Suppressor macrophage treated with lipopolysaccharide for 1 hour (primary cell): Measurements from ENCODE around the gene DHCR24.

ENCODE experiments used
- DNase-seq, 3 donors: peaks; one replicate each; pipeline ENCODE4 v3.0.0-alpha.2; 2020 to 2022

The DHCR24 gene

DNA sequence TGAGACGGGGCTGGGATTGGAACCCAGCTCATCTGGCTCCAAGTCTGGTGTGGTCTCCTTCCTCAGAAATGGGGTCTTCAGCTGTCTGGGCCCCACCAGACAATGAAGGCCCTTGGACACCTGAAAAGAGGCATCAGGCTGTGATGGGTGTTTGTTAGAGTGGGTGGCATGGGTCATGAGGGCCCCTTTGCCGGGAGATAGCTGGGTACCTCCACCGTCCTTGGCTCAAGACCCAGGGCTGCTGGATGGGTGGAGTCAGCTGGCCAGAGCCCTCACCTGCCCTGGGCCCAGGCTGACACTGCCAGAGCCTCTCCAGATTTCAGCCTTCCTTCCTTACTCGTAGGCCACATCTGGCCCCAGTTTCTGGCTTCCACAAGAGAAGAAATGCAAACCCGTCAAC is 72.4 kb downstream of the DHCR24 start:
- DNase-seq, result no peak

DNA sequence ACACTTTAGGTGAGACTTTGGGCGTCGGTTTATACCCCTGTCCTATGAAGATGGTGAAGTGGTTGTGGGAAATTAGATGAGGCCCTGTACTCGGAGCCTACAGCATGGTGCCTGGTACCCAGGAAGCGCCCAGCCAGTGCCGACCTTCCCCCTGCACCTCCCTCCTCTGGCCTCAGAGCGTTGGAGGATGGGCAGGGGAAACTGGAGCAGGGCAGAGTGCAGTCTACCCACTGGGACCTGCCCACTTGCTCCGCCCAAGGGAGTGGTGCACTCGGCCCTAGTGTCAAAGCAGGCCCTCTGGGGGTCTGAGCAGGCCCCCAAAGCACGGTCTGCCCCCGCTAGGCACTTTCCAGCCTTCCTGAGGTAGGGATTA is 72.9 kb downstream of the DHCR24 start:
- DNase-seq, result no peak

- DNase-seq, result peak; percentile 70 to 80 (median 73)
Observed at GRCh38 chr1:54813485-54814125, 73.4 kb downstream of the DHCR24 start.

GRCh38 chr1:54812801-54813484 is 74.1 kb downstream of the DHCR24 start:
- DNase-seq, result peak in 1 of 3 donors; percentile 25

DNA sequence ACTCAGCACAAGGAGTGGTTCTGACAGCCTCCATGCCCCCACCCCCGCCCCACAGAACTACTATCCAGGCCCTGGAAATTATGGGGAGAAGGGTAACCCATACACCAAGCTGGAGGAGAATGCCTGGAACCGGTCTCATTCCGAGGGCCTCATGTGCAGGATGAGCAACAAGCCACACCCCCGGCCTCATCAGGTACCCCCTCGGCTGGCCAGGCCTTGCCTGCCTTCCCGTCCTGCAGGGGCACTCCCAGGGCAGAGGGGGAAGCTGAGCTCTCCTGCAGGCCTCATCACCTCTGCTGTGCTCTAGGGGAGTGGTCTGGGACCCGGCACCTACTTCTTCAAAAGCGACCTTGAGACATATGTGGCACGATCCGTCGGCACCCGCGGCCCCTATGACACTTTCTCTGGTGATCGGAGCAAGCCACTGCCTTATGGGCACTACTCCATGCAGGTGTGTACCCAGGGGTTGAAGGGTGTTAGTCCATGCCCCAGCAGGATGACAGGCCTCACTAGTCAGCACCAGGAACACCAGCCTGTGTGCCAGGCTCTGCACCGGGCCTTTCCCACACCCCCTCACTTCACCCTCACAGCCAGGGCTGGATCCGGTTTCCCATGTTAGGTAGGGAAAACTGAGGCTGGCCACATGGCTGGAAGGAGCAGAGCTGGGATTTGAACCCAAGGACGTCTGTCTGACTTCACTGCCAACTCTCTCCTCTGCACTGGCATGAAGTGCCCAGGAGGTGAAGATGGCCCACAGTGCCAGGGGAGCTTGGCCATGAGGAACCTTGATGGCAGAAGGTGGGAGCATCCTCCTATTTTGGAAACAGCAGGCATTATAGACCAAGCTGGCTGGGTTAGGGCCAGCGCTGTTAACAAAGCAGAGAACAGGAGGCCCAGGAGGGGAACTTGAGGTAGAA is 75.0 kb downstream of the DHCR24 start:
- no peak for DNase-seq

- no peak for DNase-seq
Observed at GRCh38 chr1:54811066-54811465, 75.9 kb downstream of the DHCR24 start.

DNA sequence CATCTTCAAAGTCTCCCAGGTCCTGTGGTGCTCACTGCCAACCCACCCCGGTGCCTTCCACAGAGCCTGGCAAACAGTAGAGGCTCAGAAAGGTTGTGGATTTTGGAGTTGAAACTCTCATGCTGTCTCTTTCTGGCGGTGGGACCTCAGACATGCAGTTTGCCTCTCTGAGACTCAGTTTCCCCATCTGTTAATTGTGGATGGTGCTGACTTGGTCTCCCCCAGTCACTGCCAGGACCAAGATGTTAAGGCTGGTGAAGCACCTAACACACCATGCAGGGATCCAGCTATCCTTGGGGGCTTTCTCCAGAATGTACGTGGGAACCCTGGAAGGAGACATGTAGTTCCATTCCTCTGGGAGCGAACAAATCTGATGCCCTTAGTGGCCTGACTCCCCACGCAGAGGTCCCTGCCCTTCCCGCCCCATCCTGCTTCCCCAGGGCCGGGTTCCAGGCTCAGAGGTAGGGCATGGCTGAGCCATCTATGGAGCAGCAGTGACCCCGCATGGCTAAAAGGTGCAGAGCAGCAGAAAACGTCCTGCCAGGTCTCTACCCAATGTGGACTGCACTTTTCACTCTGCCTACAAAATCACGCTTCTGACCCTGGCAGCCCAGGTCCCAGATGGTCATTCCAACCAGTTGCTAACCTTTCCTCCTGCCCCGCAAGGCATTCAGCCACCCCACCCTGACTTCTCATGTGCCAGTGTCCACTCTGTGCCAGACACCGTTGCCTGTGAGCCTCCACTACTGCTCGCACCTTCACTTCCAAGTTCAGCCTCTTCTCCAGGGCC is 76.6 kb downstream of the DHCR24 start:
- peak; percentile 66 to 80 (median 76) for DNase-seq

- DNase-seq, result no peak
Observed at GRCh38 chr1:54809496-54810074, 77.4 kb downstream of the DHCR24 start.

DNA sequence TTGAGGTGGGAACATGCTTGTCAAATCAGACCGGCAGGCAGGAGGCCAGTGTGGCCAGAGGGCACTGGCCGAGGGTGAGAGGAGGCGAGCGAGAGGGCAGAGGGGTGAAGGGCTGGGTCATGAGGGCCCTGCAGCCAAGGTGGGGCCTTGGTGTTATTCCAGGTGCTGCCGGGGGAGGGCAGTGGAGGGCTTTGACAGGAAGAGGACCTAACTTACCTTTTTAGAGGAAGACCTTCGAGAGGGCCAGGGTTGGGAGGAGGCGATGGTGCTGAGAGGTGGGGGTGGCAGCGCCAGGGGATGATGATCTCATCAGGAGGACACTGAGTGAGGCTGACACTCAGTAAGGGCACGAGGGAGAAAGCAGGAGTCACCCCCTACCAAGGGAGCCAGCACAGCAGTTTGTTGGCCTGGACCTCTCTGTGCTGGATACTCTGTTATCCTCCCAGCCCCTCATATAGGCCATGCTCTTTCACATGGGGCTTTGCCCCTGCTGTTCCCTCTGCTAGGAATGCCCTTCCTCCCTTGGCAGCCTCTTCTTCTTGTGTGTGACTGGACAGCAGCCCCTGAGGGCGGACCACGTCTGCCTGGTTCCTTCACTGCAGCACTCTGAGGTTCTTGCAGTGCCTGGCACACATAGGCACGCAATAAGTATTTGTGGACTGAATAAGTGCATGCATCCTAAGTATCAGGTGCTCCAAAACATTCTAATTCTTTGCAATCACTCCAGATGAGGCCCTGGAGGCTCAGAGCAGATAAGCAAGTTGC is 78.4 kb downstream of the DHCR24 start:
- DNase-seq, result no peak

DNA sequence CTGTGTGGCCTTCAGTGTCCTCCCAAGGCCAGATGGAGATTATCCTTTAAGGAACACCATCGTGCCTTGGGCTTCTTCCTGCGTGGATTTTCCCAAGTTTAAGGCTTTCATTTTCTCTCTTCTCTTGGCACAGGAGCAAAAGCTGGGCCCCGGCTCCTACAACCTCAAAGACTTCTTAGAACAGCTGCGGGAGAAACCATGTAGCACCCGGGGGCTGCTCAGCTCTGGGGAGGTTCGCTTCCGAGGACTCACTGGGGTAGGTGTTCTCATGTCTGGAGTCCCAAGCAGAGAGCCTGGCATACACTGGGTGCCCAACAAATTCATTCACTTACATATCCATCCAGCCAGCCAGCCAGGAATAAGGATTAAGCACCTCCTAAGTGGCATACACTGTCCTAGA is 79.2 kb downstream of the DHCR24 start:
- DNase-seq, result no peak

DNA sequence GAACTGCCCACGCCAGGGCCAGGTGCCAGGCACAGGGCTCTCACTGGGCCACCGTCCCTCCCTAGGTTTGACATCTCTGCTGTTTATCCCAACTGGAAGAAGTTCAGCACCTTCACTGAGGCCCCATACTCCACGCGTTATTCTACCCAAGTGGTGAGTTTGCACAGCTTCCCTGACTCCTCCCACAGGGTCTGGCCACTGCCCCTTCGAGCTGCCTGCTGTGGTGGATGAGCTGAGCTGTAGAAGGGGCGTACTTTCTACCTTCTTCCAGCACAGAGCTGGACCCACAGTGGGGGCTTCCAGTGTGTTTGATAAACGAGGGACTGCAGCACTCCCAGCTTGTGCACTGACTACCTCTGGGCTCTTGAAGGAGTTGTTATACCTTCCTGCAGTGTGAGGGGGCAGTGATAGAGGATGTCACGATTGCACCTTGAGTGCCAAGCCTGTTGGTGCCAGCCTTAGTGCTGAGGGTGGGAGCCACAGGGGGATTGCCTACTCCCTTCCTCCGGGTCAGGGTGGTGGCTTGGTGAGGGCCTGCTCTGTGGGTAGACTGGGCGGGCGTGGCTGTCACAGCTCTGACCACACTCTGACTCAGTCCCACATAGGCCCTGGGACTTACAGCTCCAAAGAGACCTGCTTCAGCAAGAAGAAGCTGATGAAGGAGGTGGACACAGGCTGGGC is 79.9 kb downstream of the DHCR24 start:
- DNase-seq, result peak; percentile 55 to 64 (median 63)

- no peak for DNase-seq
Observed at GRCh38 chr1:54805981-54806381, 81.0 kb downstream of the DHCR24 start.

- DNase-seq, result no peak
Observed at GRCh38 chr1:54805466-54805865, 81.5 kb downstream of the DHCR24 start.

DNA sequence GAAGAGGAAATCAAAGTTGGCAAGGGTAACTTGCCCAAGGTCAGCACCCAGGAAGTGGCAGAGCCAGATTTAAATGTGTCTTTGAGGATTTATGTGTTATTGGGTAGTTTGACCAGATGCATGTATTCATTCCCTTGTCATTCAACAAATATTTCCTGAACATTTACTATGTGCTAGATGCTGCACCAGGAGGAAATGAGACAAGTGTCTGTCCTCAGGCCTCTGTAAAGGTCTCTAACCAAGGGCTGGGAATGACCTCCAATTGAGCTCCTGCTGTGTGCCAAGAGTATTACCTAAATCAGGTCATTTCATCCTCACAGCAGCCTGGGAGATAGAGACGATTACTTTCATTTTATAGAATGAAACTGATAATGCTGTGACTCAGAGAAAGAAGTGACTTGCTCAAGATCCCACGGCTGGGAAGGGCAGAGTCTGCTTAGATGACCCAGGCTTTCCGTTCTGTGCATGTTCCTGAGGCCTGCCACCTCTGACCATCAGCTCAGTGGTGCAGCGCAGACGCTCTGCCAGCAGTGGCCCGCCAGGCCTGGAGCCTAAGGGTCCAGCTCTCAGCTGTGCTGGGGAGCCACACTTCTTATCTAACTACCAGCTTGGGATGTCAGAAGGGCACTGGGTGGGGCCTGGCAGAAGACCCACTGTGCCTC is 82.4 kb downstream of the DHCR24 start:
- peak; percentile 44 to 71 (median 45) for DNase-seq

DNA sequence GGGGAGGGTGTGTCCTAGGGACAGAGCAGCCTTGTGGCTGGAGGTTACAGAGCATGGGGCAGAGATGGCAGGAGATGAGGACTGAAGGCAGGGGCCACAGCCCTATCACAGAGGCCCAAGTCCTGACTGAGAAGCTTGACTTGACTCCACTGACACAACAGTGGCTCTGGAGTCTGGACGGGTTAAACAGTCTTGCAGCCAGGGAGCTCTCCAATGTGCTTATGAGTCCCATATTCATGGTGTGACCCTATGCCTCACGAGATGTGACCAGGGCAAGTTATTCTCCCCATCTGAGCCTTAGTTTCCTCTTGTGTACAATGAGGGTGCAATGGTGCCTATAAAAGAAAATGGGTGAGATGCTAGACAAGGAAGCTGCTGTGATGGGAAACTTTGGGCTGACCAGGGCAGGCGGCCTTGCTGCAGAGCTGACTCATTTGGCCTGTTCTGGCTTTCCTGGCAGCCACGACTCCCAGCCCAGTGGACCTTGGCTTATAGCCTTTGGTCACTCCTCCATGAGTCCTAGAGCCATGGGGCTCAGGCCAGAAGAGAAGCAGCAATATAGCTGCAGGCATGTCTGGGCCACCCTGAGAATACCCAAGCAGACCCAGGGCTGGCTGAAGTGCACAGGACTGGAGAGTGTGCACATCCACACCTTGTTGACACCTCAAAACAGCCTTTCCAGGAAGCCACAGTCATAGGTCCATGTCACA is 83.1 kb downstream of the DHCR24 start:
- peak in 1 of 3 donors; percentile 42 for DNase-seq

DNA sequence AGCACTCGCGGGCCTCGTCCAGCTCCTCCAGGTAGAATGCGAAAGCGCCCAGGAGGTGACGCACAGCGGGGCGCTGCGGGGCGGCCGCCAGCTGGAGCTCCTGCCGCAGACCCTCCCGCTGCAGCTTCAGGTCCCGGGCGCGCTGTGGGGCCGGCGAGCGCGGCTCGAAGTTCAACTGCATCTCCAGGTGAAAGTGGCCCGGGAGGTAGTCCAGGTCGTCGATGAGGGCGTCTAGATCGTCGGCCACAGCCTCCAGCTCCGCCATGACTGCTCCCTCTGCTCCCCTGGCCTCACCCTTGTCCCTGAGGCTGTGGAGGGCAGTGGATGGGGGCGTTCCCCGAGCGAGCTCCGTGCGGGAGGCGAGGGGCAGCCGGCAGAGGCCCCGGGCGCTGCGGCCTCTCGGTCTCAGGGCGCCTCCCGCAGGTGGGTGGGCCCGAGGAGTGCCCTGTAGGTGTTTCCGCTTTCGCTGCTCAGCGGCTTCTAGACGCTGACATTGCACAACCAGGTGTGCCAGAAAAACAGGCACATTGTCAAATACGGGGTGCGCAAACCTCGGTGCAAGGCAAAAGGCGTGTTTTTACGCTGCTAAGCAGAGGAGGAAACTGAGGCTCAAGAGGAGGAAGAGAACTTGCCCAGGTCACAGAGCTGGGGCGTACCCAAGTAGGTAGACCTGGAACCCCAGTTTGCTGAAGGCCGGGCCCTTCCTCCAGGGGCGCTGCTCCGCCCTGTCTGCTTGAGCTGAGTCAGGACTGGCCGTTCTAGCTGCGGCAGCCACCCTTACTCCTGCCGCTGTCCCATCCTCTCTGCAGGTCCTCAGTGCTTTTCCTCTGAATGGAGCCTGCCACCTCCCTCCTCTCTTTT is 85.9 kb downstream of the DHCR24 start, which contains the start of gene TTC22:
Gene TTC22, minus strand, starts transcription at position 425 of the 861 bp plus-strand sequence. Its CDS starts 160 bp downstream, at position 265.
- DNase-seq, result peak; percentile 36 to 64 (median 48)

DNA sequence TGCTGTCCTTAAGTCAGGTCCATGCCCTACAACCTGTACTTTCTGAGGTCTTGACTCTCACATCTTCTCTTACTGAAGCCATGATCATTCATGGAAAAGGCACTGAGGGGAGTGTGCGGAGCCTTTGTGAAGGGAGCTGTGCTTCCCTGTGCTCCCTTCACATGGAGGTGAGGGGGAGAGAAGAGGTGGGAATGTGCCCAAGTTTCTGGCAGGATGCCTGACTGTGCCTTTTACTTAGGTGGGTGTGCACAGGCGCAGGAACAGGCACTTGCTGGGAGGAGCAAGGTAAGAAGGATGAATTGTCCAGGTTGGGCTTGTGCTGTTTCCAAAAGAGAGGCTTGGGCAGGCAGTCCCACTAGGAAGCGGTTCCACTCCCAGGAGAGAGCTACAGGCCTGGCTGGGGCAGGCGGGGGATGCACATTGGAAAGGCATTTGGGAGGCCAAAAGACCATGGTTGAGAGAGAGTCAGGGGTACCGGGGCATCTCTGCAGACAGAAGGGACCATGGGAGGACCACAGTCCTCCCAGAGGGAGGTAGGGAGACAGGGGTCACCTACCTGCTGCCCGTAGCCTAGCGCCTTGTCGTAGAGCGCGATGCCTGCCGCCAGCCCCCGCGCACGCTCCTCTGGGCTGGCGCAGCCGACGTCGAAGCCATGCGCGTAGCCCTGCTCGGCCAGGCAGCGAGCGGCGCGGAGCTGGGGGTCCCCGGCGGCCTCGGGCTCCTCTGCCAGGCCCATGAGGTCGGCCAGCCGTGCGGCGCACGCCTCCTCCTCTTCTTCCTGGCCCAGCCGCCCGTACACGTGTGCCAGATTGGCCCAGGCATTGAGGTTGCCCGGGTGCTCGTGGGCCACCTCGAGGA is 86.7 kb downstream of the DHCR24 start:
- DNase-seq, result no peak
